ENCODE results near the gene ZNF397. TPM values are rescaled to one million over a fixed set of nuclear protein-coding genes. Genes with fewer than 3 reads are reported as not detected.

Gene ZNF397
- polyA plus RNA-seq, 3 donors: 3.6 to 6.6 (median 3.6) TPM

GRCh38 chr18:35264409-35264808 lies 23.6 kb downstream of the ZNF397 start:
- Histone ChIP-seq H2AFZ (ENCODE audit: insufficient read depth, low read depth, low read length, poor library complexity, severe bottlenecking) (no peak overlapping the region), H3K4me3 (replicated peaks in 1 of 3; ENCODE audit: low read depth in 2 of 3, low read length in 3 of 3) (no peak overlapping the region), H4K20me1 (ENCODE audit: insufficient read depth, low read length) (no peaks in the 10 kb centered on the region), H3K27me3 (ENCODE audit: control insufficient read depth in 2 of 2, insufficient read depth in 2 of 2, low read length in 2 of 2) (no peaks in the 10 kb centered on the region), H3K27ac (ENCODE audit: low read depth in 1 of 2, low read length in 2 of 2) (no peak overlapping the region), H3K36me3 (replicated peaks in 1 of 2; ENCODE audit: control insufficient read depth in 1 of 2, insufficient read depth in 2 of 2, low read length in 2 of 2) (no peaks in the 10 kb centered on the region), H3K4me2 (replicated peaks; ENCODE audit: extremely low read depth, low read length, poor library complexity, severe bottlenecking) (no peak overlapping the region), H3K4me1 (ENCODE audit: control insufficient read depth in 1 of 2, insufficient read depth in 2 of 2, low read length in 2 of 2) (peaks cover 12 to 22% of the 10 kb centered on the region in 2 donors), H3K79me2 (ENCODE audit: insufficient read depth, low read length) (no peaks in the 10 kb centered on the region), H3K9me3 (replicated peaks in 1 of 2; ENCODE audit: control insufficient read depth in 1 of 2, insufficient read depth in 1 of 2, low read length in 2 of 2) (peaks cover 0 to 10% of the 10 kb centered on the region in 2 donors), H3K9ac (ENCODE audit: insufficient read depth, low read length, poor library complexity, severe bottlenecking) (no peak overlapping the region)
- intact Hi-C loops (cut with micrococcal nuclease): no loop called here
- Mint-ChIP-seq H3K27me3 (ENCODE audit: low read depth in 3 of 3) (peaks cover 2 to 4% (median 2%) of the 10 kb centered on the region in 3 donors), H3K9me3 (peaks cover 15 to 30% (median 20%) of the 10 kb centered on the region in 7 donors), H3K36me3 (peaks cover 6 to 12% of the 10 kb centered on the region in 2 donors), H3K4me1 (peaks cover 24% of the 10 kb centered on the region), H3K27ac (no peak overlapping the region), H3K4me3 (no peak overlapping the region)
- WGBS (ENCODE audit: insufficient coverage): no CpG with 5 or more reads among the region's 2 CpGs
- TF ChIP-seq, protein P1, sequence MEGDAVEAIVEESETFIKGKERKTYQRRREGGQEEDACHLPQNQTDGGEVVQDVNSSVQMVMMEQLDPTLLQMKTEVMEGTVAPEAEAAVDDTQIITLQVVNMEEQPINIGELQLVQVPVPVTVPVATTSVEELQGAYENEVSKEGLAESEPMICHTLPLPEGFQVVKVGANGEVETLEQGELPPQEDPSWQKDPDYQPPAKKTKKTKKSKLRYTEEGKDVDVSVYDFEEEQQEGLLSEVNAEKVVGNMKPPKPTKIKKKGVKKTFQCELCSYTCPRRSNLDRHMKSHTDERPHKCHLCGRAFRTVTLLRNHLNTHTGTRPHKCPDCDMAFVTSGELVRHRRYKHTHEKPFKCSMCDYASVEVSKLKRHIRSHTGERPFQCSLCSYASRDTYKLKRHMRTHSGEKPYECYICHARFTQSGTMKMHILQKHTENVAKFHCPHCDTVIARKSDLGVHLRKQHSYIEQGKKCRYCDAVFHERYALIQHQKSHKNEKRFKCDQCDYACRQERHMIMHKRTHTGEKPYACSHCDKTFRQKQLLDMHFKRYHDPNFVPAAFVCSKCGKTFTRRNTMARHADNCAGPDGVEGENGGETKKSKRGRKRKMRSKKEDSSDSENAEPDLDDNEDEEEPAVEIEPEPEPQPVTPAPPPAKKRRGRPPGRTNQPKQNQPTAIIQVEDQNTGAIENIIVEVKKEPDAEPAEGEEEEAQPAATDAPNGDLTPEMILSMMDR (IDR thresholded peaks at IDR 0.05): no peak
- no peak for DNase-seq

DNA sequence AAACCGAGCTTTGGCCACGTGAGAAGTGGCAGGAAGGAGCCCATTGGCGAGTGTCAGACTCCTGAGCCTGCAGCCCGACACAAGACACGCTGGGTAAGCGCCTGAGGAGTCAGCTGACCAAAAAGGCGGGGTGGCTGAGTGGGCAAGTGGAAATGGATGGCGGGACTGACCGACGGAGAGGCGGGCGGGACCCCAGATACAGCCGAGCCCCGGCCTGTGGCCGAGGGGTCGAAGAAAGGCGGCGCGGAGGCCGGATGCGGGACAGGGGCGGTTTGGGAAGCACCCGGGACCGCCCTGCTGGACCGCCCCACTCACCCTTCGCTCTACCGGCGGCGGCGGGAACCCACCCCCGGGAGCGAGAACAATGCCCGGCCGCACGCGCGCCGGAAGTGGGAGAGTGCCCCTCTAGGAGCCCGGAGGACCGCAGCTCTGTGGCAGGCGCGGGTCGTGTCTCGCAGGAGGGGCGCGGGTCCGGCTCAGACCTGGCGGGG lies 26.4 kb downstream of the ZNF397 start:
- Histone ChIP-seq H3K27me3 (ENCODE audit: control insufficient read depth in 2 of 2, insufficient read depth in 2 of 2, low read length in 2 of 2) (no peaks in the 10 kb centered on the region), H3K4me2 (replicated peaks; ENCODE audit: extremely low read depth, low read length, poor library complexity, severe bottlenecking) (peak overlapping the region; percentile 68), H3K27ac (ENCODE audit: low read depth in 1 of 2, low read length in 2 of 2) (peak overlapping the region; percentile 20 to 38), H3K4me1 (ENCODE audit: control insufficient read depth in 1 of 2, insufficient read depth in 2 of 2, low read length in 2 of 2) (peaks cover 12 to 22% of the 10 kb centered on the region in 2 donors), H3K4me3 (replicated peaks in 1 of 3; ENCODE audit: low read depth in 2 of 3, low read length in 3 of 3) (peak overlapping the region; percentile 13 to 69 (median 46)), H3K9me3 (replicated peaks in 1 of 2; ENCODE audit: control insufficient read depth in 1 of 2, insufficient read depth in 1 of 2, low read length in 2 of 2) (peaks cover 0 to 27% of the 10 kb centered on the region in 2 donors), H3K36me3 (replicated peaks in 1 of 2; ENCODE audit: control insufficient read depth in 1 of 2, insufficient read depth in 2 of 2, low read length in 2 of 2) (no peaks in the 10 kb centered on the region), H3K9ac (ENCODE audit: insufficient read depth, low read length, poor library complexity, severe bottlenecking) (peak overlapping the region; percentile 63), H4K20me1 (ENCODE audit: insufficient read depth, low read length) (no peaks in the 10 kb centered on the region), H2AFZ (ENCODE audit: insufficient read depth, low read depth, low read length, poor library complexity, severe bottlenecking) (peak overlapping the region; percentile 86), H3K79me2 (ENCODE audit: insufficient read depth, low read length) (no peaks in the 10 kb centered on the region)
- 2% methylated on average over 42 of the region's 48 CpGs for WGBS (ENCODE audit: insufficient coverage)
- intact Hi-C loops (cut with micrococcal nuclease): no loop called here
- Mint-ChIP-seq H3K9me3 (peaks cover 18 to 37% (median 30%) of the 10 kb centered on the region in 7 donors), H3K4me3 (peak overlapping the region; percentile 89 to 94), H3K4me1 (peaks cover 24% of the 10 kb centered on the region), H3K36me3 (peaks cover 6 to 8% of the 10 kb centered on the region in 2 donors), H3K27me3 (ENCODE audit: low read depth in 3 of 3) (peaks cover 2 to 4% (median 2%) of the 10 kb centered on the region in 3 donors), H3K27ac (peak overlapping the region in 4 of 7 donors; percentile 15 to 87 (median 64))
- peak; percentile 32 to 56 (median 36) for DNase-seq
- TF ChIP-seq, protein P1 (IDR thresholded peaks at IDR 0.05): no peak
